GM04504 (cell line): ENCODE results near the gene RNF144B.

Source experiments
- DNase-seq: peaks from one replicate; pipeline ENCODE4 v3.0.0-alpha.2; 2012; ENCODE audit warnings: low read depth

Gene RNF144B

DNA sequence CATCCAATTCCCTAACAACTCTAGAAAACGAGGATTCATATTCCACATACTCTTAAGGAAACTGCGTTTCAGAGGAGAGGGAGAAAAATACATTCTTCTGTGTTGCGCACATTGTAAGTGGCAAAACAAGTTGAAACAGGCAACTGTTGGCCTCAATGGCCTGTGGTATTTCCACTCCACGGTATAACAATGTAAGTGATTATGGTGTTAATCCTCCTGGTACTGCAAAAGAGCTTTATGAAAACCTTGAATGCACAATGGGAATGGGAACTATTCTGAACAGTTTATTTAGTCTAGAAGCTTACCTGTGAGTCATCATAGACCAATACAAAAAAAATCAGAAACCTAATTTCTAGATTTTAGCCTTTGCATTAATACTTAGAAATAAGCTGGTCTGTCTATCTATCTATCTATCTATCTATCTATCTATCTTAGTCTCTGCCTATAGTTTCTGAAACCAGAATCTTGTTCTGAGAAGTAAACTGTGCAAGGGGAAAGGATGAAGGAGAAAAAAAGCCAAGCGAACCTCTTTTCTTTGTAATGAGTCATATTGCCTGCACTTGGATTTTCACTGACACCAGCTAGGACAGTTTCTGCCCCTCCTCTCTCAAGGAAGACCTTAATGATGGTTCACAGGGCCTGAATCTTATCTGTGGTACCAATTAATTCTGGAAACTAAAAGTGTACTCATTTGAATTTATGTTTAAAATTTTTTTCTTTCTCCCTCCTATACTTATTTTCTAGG, 101.5 kb downstream of the RNF144B start:
- no peak for DNase-seq

DNA sequence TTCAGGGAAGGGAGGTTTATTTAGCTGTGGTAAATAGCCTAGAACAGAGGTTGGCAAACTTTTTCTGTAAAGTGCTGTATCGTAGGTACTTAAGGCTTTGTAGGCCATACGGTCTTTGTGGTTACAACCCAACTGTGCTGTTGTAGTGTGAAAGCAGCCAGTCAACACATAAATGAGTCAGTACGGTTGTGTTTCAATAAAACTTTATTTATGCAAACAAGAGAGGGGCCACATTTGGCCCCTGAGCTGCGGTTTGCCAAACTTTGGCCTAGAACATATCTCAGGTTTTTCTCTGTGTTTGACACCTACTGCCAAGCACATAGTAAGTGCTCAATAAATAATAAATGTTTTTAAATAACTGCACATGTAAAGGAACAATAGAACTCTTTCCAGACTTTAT, 102.2 kb downstream of the RNF144B start:
- DNase-seq, result no peak

DNA sequence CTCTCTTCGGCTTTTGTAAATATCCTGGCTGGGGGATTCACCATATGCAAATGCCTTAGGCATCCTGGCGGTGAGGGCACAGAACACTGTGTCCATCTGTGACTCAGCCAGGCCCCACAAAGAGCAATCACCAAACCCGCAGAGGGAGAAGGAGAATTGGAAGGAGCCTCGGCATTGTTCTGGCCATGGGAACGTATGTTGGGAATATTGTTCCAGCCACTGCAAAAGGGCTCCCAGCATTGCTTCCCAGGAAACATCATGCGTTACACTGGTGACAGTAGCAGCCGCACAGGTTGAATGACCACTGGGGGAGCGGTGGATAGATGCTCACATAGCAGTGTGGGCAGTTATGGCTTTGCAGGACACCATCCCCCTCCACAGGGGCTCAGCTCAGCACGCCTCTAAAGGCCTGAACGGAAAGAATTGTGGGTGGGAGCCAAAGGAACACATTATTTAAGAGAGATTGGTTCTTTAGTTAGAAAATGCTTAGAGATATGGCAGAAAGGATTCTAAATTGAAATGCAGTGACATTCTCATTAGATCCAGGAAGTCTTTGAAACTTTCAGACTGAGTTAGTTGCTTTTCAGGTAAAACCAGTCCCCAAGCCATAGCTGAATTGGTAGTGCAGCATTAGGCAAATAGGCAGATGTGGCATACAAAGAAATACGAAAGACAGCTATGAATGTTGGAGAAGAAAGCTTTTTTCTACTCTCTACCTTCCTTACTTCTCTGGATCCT, 104.3 kb downstream of the RNF144B start:
- no peak for DNase-seq

GRCh38 chr6:18492972-18493371, 105.8 kb downstream of the RNF144B start:
- no peak for DNase-seq

DNA sequence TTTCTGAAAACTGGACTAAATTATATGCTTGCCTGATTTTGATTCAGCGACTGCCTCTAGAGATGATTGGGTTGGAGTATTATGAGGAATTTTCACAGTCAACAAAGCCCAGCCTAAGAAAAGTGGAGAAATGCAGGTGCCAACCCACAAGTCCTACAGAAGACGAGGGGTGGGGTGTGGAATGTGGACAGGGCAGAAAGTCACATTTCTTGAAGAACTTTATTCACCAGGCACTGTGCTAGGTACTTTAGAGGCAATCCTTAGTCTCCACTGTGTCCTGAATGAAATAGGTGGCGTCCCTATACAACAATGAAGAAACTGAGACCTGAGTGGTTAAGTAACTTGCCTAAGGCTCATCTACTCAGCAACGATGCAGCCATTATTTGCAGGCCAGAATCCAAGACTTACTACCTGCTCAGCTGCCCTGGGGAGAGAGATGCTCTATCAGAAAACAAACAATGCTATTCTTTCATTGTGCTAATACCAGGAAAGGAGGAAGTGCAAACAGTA, 106.3 kb downstream of the RNF144B start:
- no peak for DNase-seq

DNA sequence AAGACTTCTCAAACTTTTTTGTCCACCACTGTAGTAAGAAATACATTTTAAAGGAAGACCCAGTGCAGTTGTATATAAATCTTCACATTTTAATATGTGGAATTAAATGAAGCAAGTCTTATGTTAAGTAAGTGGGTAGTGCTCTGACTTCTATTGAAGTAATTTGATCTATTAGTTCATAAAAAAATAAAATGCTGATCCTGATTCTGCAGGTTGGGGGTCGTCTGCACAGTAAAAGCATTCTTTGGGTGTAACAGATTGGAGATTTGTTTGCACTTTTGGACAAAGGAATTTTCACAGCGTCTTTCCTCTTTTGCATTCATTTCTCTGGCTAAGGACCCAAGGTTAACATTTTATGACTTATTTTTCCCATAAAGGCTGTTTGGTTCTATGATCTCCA, 106.8 kb downstream of the RNF144B start:
- no peak for DNase-seq

DNA sequence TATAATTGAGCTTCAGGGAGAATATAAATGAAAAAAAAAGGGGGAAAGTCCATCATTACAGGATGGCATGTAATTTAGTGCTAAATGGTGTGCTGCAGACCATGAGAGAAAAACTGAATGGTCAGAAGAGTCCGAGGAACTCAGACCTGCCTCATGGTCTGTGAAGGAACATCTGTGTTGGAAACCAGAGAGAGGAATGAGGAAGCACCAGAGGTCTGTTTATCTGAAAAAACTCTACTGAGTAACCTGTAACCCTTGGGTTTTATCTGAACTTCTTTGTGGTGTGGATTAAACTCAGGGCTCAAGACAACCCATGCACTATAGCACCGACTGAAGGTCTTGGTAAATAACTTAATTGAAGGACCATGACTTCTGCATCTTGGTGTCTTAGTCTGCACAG, 108.1 kb downstream of the RNF144B start:
- DNase-seq, result no peak

GRCh38 chr6:18496462-18496861, 109.3 kb downstream of the RNF144B start:
- no peak for DNase-seq

DNA sequence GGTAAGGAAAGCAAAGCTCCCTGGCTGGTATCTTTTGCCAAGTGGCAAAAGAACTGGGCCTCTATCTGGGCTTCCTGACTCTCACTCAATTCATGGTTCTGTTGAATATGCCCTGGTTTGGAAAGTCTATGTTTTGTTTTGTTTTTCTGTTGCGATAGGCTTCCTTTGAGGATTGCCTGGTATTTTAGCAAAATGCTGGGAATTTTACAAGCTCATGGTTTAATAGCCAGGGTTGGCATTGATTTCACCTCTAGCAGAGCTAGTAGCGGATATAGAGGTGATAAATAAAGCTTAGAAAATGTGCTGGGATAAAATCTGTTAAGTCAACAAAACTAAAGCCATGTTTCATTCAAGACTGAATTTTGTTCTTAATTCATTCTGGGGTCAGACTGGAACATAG, 109.9 kb downstream of the RNF144B start:
- no peak for DNase-seq

DNA sequence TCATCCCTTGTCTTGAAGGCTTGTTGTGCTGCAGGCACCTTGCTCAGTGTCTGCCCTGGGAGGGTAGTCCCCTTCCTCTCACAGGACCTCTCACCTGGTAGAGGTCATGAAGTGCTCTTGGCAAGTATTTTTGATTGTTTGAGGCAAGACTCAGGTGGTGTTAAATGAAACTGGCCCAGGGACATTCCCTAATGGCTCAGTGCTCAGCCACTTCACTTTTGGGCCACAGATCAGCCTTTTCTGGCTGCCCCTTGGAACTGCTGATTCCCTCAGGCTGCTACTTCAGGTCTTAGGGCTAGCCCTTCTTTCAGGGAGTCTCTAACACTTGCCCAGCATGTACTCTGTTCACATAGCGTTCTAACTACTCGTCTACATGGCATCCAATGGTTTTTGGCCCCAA, 111.3 kb downstream of the RNF144B start:
- DNase-seq, result no peak

- DNase-seq, result no peak
Observed at GRCh38 chr6:18500921-18501662, 113.9 kb downstream of the RNF144B start.

- DNase-seq, result peak; percentile 23
Observed at GRCh38 chr6:18501663-18502013, 114.5 kb downstream of the RNF144B start.

DNA sequence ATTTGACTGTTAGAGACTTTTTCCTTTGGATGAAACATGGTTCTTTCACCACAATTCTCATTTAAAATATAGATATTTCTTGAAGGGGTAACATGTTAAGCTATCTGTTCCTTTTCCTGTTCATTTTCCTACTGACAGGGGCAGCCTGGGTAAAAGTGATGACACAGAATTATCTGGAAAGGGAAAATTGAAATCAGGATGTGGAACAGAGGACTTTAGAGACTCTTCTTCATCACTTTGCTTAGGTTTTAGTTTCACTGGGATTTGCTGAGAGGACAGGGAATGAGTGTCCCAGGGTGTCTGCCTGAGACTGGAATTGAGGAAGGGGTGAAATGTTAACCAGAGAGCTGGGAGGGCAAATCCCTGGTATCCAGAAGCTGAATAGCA, 116.0 kb downstream of the RNF144B start:
- no peak for DNase-seq

- DNase-seq, result peak; percentile 59
Observed at GRCh38 chr6:18503593-18504231, 116.6 kb downstream of the RNF144B start.

DNA sequence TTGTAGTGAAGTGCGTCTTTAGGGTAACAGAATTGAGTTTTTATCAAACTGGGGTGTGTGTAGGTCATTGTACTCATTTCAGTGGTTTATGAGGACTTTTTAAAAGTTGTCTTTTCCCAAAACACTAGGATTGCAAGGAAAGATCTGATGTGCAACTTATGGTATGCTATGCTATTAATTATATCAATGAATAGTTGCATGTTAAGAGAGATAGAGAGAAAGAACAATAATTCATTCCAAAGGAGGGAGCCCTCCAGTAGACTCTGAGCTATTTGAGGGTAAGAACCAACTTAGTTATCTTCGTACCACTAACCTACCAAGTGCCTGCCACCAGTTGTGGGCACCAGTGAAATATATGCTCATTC, 117.1 kb downstream of the RNF144B start:
- DNase-seq, result no peak

- DNase-seq, result no peak
Observed at GRCh38 chr6:18506382-18507017, 119.3 kb downstream of the RNF144B start.

- DNase-seq, result no peak
Observed at GRCh38 chr6:18507018-18507415, 119.9 kb downstream of the RNF144B start.

DNA sequence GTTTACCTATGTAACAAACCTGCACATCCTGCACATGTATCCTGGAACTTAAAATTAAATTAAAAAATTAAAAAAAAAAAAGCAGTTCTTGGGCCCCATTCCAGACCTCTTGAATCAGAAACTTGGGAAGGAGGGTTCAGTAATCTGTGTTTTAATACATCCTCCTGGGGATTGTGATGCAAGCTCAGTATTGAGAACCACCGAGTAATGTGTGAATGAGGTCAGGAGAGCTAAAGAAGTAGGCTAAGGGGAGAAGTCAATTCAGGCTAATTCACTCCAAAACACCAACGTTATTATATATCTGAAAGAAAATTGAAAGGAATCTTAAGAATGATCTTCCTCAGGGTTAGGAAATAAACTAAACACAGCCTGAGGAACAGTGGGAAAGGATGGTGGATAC, 120.4 kb downstream of the RNF144B start:
- no peak for DNase-seq

DNA sequence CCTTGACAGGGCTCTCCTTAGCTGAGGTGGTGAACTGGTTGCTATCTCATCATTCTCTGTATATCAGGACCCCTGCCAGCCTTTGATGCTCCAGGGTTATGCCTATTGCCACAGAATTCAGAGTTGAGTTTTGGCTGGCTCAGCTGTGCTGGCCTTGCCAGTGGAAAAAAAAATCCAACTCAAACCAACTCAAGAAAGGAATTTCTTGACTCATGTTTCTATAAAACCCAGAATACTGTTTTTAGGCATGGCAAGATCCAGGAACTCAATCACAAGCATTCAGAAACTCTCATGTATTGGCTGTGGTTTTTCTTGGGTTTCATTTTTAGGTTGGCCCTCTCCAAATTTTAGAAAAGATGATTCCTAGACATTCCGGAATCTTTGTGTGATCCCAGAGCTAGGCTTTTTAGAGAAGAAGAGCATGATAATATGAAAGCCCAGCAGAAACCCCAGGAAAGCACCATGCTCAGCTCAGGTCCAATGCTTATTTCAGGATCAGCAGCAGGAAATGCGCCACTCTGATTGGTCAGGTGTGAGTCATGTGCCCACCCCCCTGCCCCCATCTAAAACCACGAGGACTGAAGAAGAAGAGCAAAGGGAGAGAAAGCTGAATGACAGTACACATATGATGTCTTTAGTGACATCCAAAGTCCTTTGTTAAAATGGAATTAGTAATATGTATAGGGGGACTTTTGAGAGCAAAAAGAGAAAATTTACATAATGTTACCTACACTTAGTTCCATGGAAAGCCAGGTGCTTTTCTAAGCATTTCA, 122.9 kb downstream of the RNF144B start:
- no peak for DNase-seq

GRCh38 chr6:18510644-18511033, 123.5 kb downstream of the RNF144B start:
- no peak for DNase-seq

GRCh38 chr6:18511211-18511610, 124.1 kb downstream of the RNF144B start:
- DNase-seq, result no peak
